Astrocyte of the hippocampus (primary cell): ENCODE measurements around the gene ZNF462.
"Not testable (repeated sequence)": the region's sequence is repeated elsewhere in the genome, so short reads cannot be mapped to it uniquely, and the experiment has no call there.

Experiments
- DNase-seq: peaks from one replicate; pipeline ENCODE4 v3.0.0; 2011; ENCODE audit warnings: low read depth, low spot score

ZNF462 gene

GRCh38 chr9:106886111-106887046 lies 23.4 kb downstream of the ZNF462 start:
- DNase-seq = no peak

DNA sequence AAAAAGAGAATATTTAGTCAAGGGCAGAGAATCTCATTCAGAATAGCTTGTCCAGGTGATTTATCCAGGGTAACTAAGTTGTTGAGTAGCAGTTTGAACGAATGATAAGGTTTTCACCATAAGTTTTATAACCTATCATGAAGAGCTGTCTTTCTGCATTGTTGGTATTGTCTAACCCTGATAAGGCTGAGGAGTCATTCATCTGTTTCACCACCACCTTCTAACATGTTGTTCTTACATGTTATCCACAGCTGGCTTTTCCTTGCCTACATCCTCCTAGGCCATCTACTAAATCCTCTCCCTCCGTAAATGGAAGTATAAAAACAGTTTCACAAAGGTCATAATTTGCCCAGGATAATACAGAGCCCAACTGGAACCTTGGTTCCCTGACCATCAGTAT lies 24.1 kb downstream of the ZNF462 start:
- no peak for DNase-seq

GRCh38 chr9:106889061-106889590 lies 26.2 kb downstream of the ZNF462 start:
- no peak for DNase-seq

DNA sequence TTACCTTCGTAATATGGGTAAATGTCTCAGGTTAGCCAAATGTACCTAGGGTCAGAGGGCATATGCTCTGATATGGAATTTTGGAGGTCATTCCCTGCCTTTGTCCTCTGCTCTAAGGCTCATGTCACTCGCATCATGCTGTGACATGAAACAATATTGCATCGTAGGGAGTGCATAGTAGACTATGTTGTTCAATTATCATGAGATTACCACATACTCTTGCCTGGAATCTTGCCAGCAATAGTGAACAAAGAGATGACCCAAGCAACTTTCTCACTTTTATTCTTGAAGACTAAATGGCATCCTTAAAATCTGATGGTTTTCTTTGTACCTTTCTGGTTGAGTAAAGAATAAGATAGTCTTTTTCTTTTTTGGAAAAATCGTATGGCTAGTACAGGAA lies 27.6 kb downstream of the ZNF462 start:
- no peak for DNase-seq

GRCh38 chr9:106891286-106891685 lies 28.3 kb downstream of the ZNF462 start:
- no peak for DNase-seq

DNA sequence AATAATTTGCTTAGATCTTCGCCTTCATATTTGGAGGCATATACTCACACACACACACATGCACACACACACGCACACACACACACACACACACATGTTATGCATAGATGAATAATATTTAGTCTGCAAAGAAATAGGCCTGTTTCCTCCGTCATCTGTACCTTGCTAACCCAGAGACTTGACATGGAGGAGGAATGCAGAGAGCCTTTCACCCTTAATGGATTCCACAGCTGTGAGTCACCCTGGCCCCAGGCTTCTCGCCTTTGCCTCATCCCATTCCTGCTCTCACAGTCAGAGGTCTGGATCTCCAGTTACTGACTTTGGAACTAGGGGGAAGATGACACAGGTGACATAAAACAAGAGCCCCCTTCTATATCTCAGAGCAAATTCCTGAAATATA lies 29.7 kb downstream of the ZNF462 start:
- DNase-seq = peak; percentile 96

GRCh38 chr9:106893088-106893487 lies 30.1 kb downstream of the ZNF462 start:
- DNase-seq = peak; percentile 49

- no peak for DNase-seq
These were observed 33.7 kb downstream of the ZNF462 start for GRCh38 chr9:106896695-106897094.

GRCh38 chr9:106897236-106897635 lies 34.3 kb downstream of the ZNF462 start:
- DNase-seq = peak; percentile 44

DNA sequence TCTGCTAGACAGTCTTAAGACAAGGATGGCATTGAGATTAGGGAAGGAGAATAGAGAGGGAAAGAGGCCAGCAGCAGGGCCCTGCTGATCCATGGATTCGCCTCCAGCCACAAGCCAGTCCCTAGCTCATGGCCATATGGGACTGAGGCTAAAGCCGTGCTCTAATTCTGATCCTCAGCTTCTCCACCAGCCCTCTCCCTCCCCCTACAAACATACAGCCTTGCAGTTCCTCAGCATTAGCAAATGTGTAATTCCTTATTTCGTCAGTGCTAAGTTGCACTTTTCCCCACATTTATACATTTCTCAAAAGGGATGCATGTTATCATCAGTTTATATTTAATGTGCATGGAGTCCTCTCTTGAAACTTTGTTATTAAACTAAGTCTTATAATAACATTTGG lies 34.8 kb downstream of the ZNF462 start:
- DNase-seq = no peak

- not testable (repeated sequence) for DNase-seq
These were observed 37.6 kb downstream of the ZNF462 start for GRCh38 chr9:106900523-106900922.

DNA sequence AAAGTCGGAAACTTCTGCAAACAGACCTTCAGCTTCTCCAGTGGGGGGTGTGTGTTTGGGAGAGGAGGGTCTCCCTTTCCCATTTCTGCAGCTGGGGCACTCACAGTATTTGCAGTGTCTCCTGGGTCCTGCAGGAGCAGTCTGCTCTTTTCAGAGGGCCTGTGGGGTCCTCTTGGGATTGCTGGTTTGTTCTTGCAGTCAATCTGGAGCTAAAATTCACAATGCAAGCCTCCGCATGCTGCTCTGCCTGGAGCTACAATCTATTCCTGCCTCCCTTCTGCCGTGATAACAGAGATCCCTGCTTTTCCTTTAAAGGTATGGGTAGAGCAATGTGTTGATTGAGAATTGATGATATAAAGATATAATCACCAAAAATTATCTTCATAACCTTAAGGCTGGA lies 43.2 kb downstream of the ZNF462 start:
- no peak for DNase-seq

- no peak for DNase-seq
These were observed 49.0 kb downstream of the ZNF462 start for GRCh38 chr9:106911951-106912350.

- no peak for DNase-seq
These were observed 50.3 kb downstream of the ZNF462 start for GRCh38 chr9:106913276-106913675.

DNA sequence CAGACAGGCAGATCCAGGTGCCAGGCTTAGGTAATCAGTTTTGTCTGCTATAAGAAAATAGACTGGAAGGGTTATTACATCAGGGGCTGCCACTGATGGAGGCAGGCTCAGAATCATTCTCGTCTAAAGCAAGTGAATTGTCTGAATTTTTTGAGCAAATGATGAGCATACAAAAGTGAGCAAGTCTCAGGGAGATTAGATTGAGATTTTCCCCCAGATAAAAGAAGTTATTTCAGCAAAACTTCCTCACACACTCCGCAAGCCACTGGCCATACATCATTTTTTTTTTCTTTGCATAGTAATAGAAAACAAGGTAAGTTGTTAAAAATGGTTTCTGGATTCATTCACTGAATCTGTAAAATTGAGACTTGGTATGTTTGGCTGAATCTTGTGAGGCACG lies 52.9 kb downstream of the ZNF462 start:
- no peak for DNase-seq

GRCh38 chr9:106916466-106917235 lies 53.7 kb downstream of the ZNF462 start:
- peak; percentile 88 for DNase-seq

DNA sequence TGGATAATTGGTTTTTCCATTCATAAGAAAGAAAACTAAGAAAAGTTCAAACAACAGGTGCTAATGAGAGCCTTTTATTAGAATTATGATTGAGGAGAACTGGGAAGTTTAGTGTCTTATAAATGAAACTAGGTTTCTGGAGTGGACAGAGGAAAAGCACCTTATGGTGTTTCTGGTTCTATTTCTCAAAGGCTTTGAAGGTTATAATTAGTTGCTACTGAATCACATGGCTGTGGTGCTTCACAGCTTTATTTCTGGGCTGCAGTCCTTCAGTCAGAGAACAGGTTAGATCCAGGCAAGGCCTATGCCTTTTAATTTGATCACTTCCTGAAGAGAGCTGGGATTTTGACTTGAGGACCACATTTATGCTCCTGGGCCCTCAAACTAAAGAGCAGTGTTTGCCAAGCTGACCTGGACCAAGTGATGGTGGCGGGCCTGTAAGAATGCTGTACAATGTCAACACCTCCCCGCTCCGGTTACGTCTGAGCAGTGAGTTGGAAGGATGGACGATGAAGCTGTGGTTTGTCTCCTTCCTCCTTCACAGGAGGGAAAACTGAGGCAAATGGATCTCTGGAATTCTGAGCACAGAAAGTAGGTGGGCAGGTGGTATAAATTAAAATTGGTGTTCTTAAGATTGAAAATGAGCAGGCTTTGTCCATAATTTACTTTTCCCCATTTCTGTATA lies 56.0 kb downstream of the ZNF462 start:
- no peak for DNase-seq

DNA sequence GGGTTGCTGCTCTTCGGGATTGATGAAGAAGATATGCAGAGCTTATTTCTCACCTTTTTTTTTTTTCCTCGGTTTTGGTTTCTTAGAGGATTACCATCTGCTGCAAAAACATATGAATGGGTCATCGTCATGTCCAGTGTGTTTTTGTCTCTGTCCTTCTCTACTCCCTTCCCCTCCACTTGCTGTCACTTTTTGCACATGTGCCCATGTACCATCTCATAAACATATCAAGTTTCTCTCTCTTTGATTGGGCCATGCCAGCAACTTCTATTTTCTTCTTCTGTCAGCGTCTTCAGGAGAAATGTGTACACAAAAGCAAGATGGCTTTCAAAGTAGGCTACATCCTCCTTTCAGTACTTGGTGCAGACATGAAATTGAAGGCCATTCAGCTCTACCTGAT lies 57.1 kb downstream of the ZNF462 start:
- DNase-seq = no peak

GRCh38 chr9:106920701-106921283 lies 57.8 kb downstream of the ZNF462 start:
- DNase-seq = peak; percentile 64

GRCh38 chr9:106921341-106921899 lies 58.5 kb downstream of the ZNF462 start:
- peak; percentile 81 for DNase-seq

GRCh38 chr9:106922026-106922425 lies 59.1 kb downstream of the ZNF462 start:
- no peak for DNase-seq
